Endothelial cell of umbilical vein (primary cell): ENCODE data around the gene FYTTD1. TPM values are rescaled to one million over a fixed set of nuclear protein-coding genes. Genes with fewer than 3 reads are reported as not detected.

Experiments used
- BruUV-seq: library from RNA; stranded (reverse); fragments of 400-500 nt; replicated peaks from 2 replicates; lab custom pipeline; 2021; lab: Mats Ljungman, UMichigan
- CTCF ChIA-PET: fragments of 300-600, 350-600 bp; sonication (Branson Sonifier 250); formaldehyde crosslinking; loops from one replicate; lab custom pipeline; 2021; ENCODE audit warnings: antibody characterized with exemption, inconsistent platforms; lab: Charles Lee
- POLR2A ChIA-PET: fragments of 300-600, 350-600 bp; sonication (Branson Sonifier 250); formaldehyde crosslinking; loops from one replicate; lab custom pipeline; 2021; ENCODE audit warnings: antibody characterized with exemption, inconsistent platforms; lab: Charles Lee
- DNase-seq: peaks from one replicate; pipeline ENCODE4 v3.0.0-alpha.2; 2011; ENCODE audit warnings: low read depth, low spot score
- FAIRE-seq: peaks from 2 replicates; lab custom pipeline; 2011; peaks lifted over from hg19 to GRCh38; lab: Jason Lieb, UNC
- H2AFZ ChIP-seq: 2 replicates; pipeline ENCODE4 v1.6.0; 2012; ENCODE audit warnings: low read depth, low read length, control low read depth, inconsistent platforms
- H3K27ac ChIP-seq: 2 replicates; pipeline ENCODE4 v1.5.1; 2011; ENCODE audit warnings: low read depth, mild to moderate bottlenecking, control low read depth, low read length, moderate library complexity; ENCODE audit not compliant: insufficient read depth
- H3K27me3 ChIP-seq, 2 experiments: 2 replicates each; pipeline versions ENCODE4 v1.6.0 to v1.6.1; 2011; ENCODE audit warnings: low read length in 2 of 2, mixed read lengths in 1 of 2; ENCODE audit not compliant: control insufficient read depth in 2 of 2, insufficient read depth in 2 of 2
- H3K36me3 ChIP-seq, 2 experiments: 2 replicates in 1 of 2; 3 replicates in 1 of 2; pipeline ENCODE4 v1.5.1; 2011; ENCODE audit warnings: low read length in 2 of 2, mild to moderate bottlenecking in 1 of 2, moderate library complexity in 1 of 2; ENCODE audit not compliant: control insufficient read depth in 2 of 2, insufficient read depth in 2 of 2; ENCODE audit errors: extremely low read depth in 1 of 2
- H3K4me1 ChIP-seq: 3 replicates; pipeline ENCODE4 v1.5.1; 2011; ENCODE audit warnings: mild to moderate bottlenecking, low read length; ENCODE audit not compliant: control insufficient read depth, insufficient read depth; ENCODE audit errors: extremely low read depth
- H3K4me2 ChIP-seq: 2 replicates; pipeline ENCODE4 v1.6.1; 2011; ENCODE audit warnings: low read length, control low read depth, mixed read lengths; ENCODE audit not compliant: insufficient read depth
- H3K4me3 ChIP-seq, 3 experiments: fragments of 200-600 bp in 1 of 3; sonication (generic), shearing (Covaris generic) in 1 of 3; replicated peaks in 1 of 3; 2 replicates each; pipeline ENCODE4 v1.5.1; 2011 to 2016; ENCODE audit warnings: control low read depth in 3 of 3, low read length in 3 of 3, mild to moderate bottlenecking in 2 of 3, inconsistent platforms in 1 of 3, low read depth in 1 of 3, moderate library complexity in 1 of 3; ENCODE audit not compliant: insufficient read depth in 1 of 3
- H3K79me2 ChIP-seq: 2 replicates; pipeline ENCODE4 v1.6.0; 2012; ENCODE audit warnings: low read length, inconsistent platforms; ENCODE audit not compliant: control insufficient read depth, insufficient read depth
- H3K9ac ChIP-seq: replicated peaks from 2 replicates; pipeline ENCODE3; 2011; ENCODE audit warnings: low read length, control low read depth; ENCODE audit not compliant: insufficient read depth; ENCODE audit errors: extremely low read depth
- H3K9me1 ChIP-seq: replicated peaks from 3 replicates; pipeline ENCODE4 v1.6.0; 2011; ENCODE audit warnings: mild to moderate bottlenecking, low read length; ENCODE audit not compliant: control insufficient read depth, insufficient read depth; ENCODE audit errors: extremely low read depth
- H3K9me3 ChIP-seq: replicated peaks from 2 replicates; pipeline ENCODE4 v1.5.1; 2012; ENCODE audit warnings: low read length, inconsistent platforms; ENCODE audit not compliant: control insufficient read depth, insufficient read depth
- H4K20me1 ChIP-seq: replicated peaks from 2 replicates; pipeline ENCODE3; 2011; ENCODE audit warnings: mild to moderate bottlenecking, low read length; ENCODE audit not compliant: control insufficient read depth, insufficient read depth; ENCODE audit errors: extremely low read depth
- EZH2 ChIP-seq: IDR thresholded peaks from 2 replicates; pipeline ENCODE4 v1.6.1; 2012; ENCODE audit warnings: borderline replicate concordance, low read depth, mild to moderate bottlenecking, moderate library complexity, low read length, inconsistent platforms; ENCODE audit not compliant: severe bottlenecking
- FOS ChIP-seq: IDR thresholded peaks from 2 replicates; pipeline ENCODE4 v1.6.1; 2011; ENCODE audit warnings: mild to moderate bottlenecking, low read length, moderate library complexity, borderline replicate concordance; ENCODE audit not compliant: insufficient read depth
- GATA2 ChIP-seq: IDR thresholded peaks from 2 replicates; pipeline ENCODE4 v1.7.0; 2011; ENCODE audit warnings: low read depth, mild to moderate bottlenecking, moderate library complexity, mixed read lengths, low read length; ENCODE audit not compliant: insufficient read length, insufficient read depth
- JUN ChIP-seq: IDR thresholded peaks from 2 replicates; pipeline ENCODE4 v1.6.1; 2011; ENCODE audit warnings: borderline replicate concordance, low read depth; ENCODE audit not compliant: insufficient read length, insufficient read depth
- MAX ChIP-seq: IDR thresholded peaks from 2 replicates; pipeline ENCODE4 v1.6.1; 2011; ENCODE audit not compliant: insufficient read depth, insufficient read length
- MYC ChIP-seq: IDR thresholded peaks from one replicate; pipeline ENCODE4 v1.6.1; 2011; ENCODE audit warnings: mild to moderate bottlenecking, low read depth, low read length
- POLR2A ChIP-seq: IDR thresholded peaks from 2 replicates; pipeline ENCODE4 v1.6.1; 2012; ENCODE audit warnings: low read depth, mild to moderate bottlenecking, control low read depth, low read length
- POLR2AphosphoS5 ChIP-seq: IDR thresholded peaks from 2 replicates; pipeline ENCODE4 v1.6.1; 2012; ENCODE audit warnings: low read depth, mild to moderate bottlenecking, control low read depth, low read length, moderate library complexity; ENCODE audit not compliant: insufficient read depth
- dilution Hi-C: fragments of 300-500 bp; cut with MboI; formaldehyde crosslinking; loops from one replicate; pipeline ENCODE4 v1.15.0; 2019; ENCODE audit warnings: low sequenced_read_pairs; ENCODE audit not compliant: extremely low pct_ligation_motif_present
- intact Hi-C: fragments of 100-400 bp; cut with micrococcal nuclease; formaldehyde crosslinking; loops from one replicate; pipeline ENCODE4 v1.10.0; 2022
- polyA plus RNA-seq, 4 experiments: library from polyadenylated mRNA; depleted of rRNA in 3 of 4; stranded (reverse) in 3 of 4; unstranded in 1 of 4; fragments of >200 nt; gene quantifications; 2 replicates each; pipeline versions ENCODE4 v1.2.1 to v1.2.3, GENCODE V29; 2011 to 2012; ENCODE audit warnings: missing spikeins in 1 of 4
- total RNA-seq: library from RNA; stranded (reverse); gene quantifications from 2 replicates; pipeline ENCODE4 v1.2.3, GENCODE V29; 2021
- TF ChIP-seq, protein P1 (sequence below), 2 donors: IDR thresholded peaks; 1 replicate in 1 of 2; 2 replicates in 1 of 2; pipeline ENCODE4 v1.5.1; 2011; ENCODE audit warnings: low read length in 2 of 2, mild to moderate bottlenecking in 2 of 2, moderate library complexity in 2 of 2, control low read depth in 1 of 2, inconsistent platforms in 1 of 2, low read depth in 1 of 2; ENCODE audit not compliant: insufficient read depth in 1 of 2; ENCODE audit errors: extremely low read depth in 1 of 2

FYTTD1 gene
- total and polyA plus RNA-seq, 2 donors (not counting 3 experiments of a cell fraction or from before 2014, with no cell fraction given) = 8.9 to 52.3 TPM

GRCh38 chr3:197830967-197831313 is 81.3 kb downstream of the FYTTD1 start:
- no peaks in the 10 kb centered on the region for H4K20me1 ChIP-seq
- FAIRE-seq = no peak
- POLR2A ChIA-PET = no interaction called here

More at GRCh38 chr3:197830967-197831313, 81.3 kb downstream of the FYTTD1 start:
- Histone ChIP-seq H3K9me1 (no peaks in the 10 kb centered on the region), H3K4me1 (no peaks in the 10 kb centered on the region), H3K27ac (no peak overlapping the region), H3K4me2 (no peak overlapping the region), H2AFZ (no peak overlapping the region), H3K27me3 (no peaks in the 10 kb centered on the region), H3K9ac (no peak overlapping the region), H3K9me3 (no peaks in the 10 kb centered on the region), H3K4me3 (no peak overlapping the region), H3K36me3 (peaks cover 15 to 28% of the 10 kb centered on the region in 2 experiments), H3K79me2 (no peaks in the 10 kb centered on the region)
- intact Hi-C loops = no loop called here
- DNase-seq = no peak
- no peak for TF ChIP-seq POLR2AphosphoS5
- TF ChIP-seq GATA2 = no peak
- no peak for TF ChIP-seq POLR2A
- TF ChIP-seq MAX = no peak
- no peak for TF ChIP-seq EZH2
- TF ChIP-seq, protein P1, sequence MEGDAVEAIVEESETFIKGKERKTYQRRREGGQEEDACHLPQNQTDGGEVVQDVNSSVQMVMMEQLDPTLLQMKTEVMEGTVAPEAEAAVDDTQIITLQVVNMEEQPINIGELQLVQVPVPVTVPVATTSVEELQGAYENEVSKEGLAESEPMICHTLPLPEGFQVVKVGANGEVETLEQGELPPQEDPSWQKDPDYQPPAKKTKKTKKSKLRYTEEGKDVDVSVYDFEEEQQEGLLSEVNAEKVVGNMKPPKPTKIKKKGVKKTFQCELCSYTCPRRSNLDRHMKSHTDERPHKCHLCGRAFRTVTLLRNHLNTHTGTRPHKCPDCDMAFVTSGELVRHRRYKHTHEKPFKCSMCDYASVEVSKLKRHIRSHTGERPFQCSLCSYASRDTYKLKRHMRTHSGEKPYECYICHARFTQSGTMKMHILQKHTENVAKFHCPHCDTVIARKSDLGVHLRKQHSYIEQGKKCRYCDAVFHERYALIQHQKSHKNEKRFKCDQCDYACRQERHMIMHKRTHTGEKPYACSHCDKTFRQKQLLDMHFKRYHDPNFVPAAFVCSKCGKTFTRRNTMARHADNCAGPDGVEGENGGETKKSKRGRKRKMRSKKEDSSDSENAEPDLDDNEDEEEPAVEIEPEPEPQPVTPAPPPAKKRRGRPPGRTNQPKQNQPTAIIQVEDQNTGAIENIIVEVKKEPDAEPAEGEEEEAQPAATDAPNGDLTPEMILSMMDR (IDR thresholded peaks at IDR 0.05; ENCODE audit: extremely low read depth in 1 of 2, insufficient read depth in 1 of 2, low read depth in 1 of 2, low read length in 2 of 2) = no peak
- no peak for TF ChIP-seq JUN
- TF ChIP-seq MYC = no peak
- no peak for TF ChIP-seq FOS
- CTCF ChIA-PET = no interaction called here
- no TSS peak for BruUV-seq
- dilution Hi-C loops = no loop called here
